Measurements from ENCODE around the gene SERPINB7.

- no peak for TF ChIP-seq EZH2 (IDR thresholded peaks at IDR 0.05; ENCODE audit: insufficient read depth, poor library complexity, severe bottlenecking)
- no peak for TF ChIP-seq EZH2phosphoT487 (IDR thresholded peaks at IDR 0.05; ENCODE audit: insufficient read depth, low read depth)
These were observed 57.3 kb downstream of the SERPINB7 start for GRCh38 chr18:63832470-63832869.
